WTC11 (cell line): ENCODE results near the gene LTBP1. TPM values are rescaled to one million over a fixed set of nuclear protein-coding genes. Genes with fewer than 3 reads are reported as not detected.

Experiments used
- ATAC-seq: fragments of 200-7000 bp; cut with Tn5 transposase; 2 replicates; pipeline ENCODE4 v1.10.0; 2021; ENCODE audit warnings: mild to moderate bottlenecking, moderate library complexity
- CTCF ChIA-PET: fragments of 300-600 bp; sonication (Branson Sonifier 250); formaldehyde crosslinking; loops from one replicate; lab custom pipeline; 2021; ENCODE audit warnings: antibody characterized with exemption; lab: Charles Lee
- POLR2A ChIA-PET: fragments of 350-600 bp; sonication (Branson Sonifier 250); formaldehyde crosslinking; loops from one replicate; lab custom pipeline; 2021; ENCODE audit warnings: antibody characterized with exemption; lab: Charles Lee
- DNase-seq: peaks from one replicate; pipeline ENCODE4 v3.0.0; 2021; ENCODE audit warnings: low spot score
- H3K27ac Mint-ChIP-seq: 2 replicates; pipeline ENCODE4 v1.8.0; 2021; ENCODE audit warnings: mixed read lengths
- H3K27me3 Mint-ChIP-seq: 2 replicates; pipeline ENCODE4 v1.8.0; 2021; ENCODE audit warnings: low read depth, mild to moderate bottlenecking, moderate library complexity, mixed read lengths
- H3K36me3 Mint-ChIP-seq: 2 replicates; pipeline ENCODE4 v1.8.0; 2021; ENCODE audit warnings: mixed read lengths
- H3K4me1 Mint-ChIP-seq: 2 replicates; pipeline ENCODE4 v1.8.0; 2022; ENCODE audit warnings: mixed read lengths
- H3K4me3 Mint-ChIP-seq: 2 replicates; pipeline ENCODE4 v1.8.0; 2021; ENCODE audit warnings: mild to moderate bottlenecking, moderate library complexity, mixed read lengths
- H3K9me3 Mint-ChIP-seq: 2 replicates; pipeline ENCODE4 v1.8.0; 2021; ENCODE audit warnings: mixed read lengths
- CREB1 ChIP-seq: sonication (generic); formaldehyde crosslinking; IDR thresholded peaks from 2 replicates; pipeline ENCODE4 v1.8.0; 2023; ENCODE audit warnings: mild to moderate bottlenecking, missing genetic modification reagents
- FOXK1 ChIP-seq: sonication (generic); formaldehyde crosslinking; IDR thresholded peaks from 2 replicates; pipeline ENCODE4 v1.8.0; 2022; ENCODE audit warnings: mild to moderate bottlenecking, moderate library complexity, missing genetic modification reagents
- JAZF1 ChIP-seq: fragments of 250-450 bp; sonication (Bioruptor Pico); IDR thresholded peaks from 2 replicates; pipeline ENCODE4 v1.9.0; 2021; ENCODE audit warnings: moderate library complexity, mild to moderate bottlenecking, inconsistent platforms
- JUN ChIP-seq: sonication (generic); formaldehyde crosslinking; IDR thresholded peaks from 2 replicates; pipeline ENCODE4 v1.8.0; 2023; ENCODE audit warnings: mild to moderate bottlenecking, missing genetic modification reagents
- MYBL2 ChIP-seq: sonication (generic); formaldehyde crosslinking; IDR thresholded peaks from 2 replicates; pipeline ENCODE4 v1.8.1; 2023; ENCODE audit warnings: mild to moderate bottlenecking, moderate library complexity, missing genetic modification reagents
- SP1 ChIP-seq: sonication (generic); formaldehyde crosslinking; conservative IDR thresholded peaks from 2 replicates; pipeline ENCODE4 v1.8.1; 2022; ENCODE audit warnings: missing genetic modification reagents
- TP53 ChIP-seq: sonication (generic); formaldehyde crosslinking; IDR thresholded peaks from 2 replicates; pipeline ENCODE4 v1.8.1; 2023; ENCODE audit warnings: mild to moderate bottlenecking, missing genetic modification reagents
- ZBTB21 ChIP-seq: sonication (generic); formaldehyde crosslinking; IDR thresholded peaks from 2 replicates; pipeline ENCODE4 v1.8.1; 2023; ENCODE audit warnings: mild to moderate bottlenecking, missing genetic modification reagents, borderline replicate concordance
- ZNF121 ChIP-seq: sonication (generic); formaldehyde crosslinking; IDR thresholded peaks from 2 replicates; pipeline ENCODE4 v1.8.0; 2023; ENCODE audit warnings: missing genetic modification reagents
- ZNF416 ChIP-seq: fragments of 250-450 bp; sonication (Bioruptor Pico); IDR thresholded peaks from 2 replicates; pipeline ENCODE4 v1.9.0; 2021; ENCODE audit warnings: mild to moderate bottlenecking, inconsistent platforms
- total RNA-seq: library from RNA; stranded (reverse); gene quantifications from 3 replicates; pipeline ENCODE4 v1.2.3, GENCODE V29; 2021
- TF ChIP-seq, protein P1 (sequence below): sonication (generic); formaldehyde crosslinking; IDR thresholded peaks from 2 replicates; pipeline ENCODE4 v1.8.0; 2022; ENCODE audit warnings: mild to moderate bottlenecking, missing genetic modification reagents
- TF ChIP-seq, protein P2 (sequence below): sonication (generic); formaldehyde crosslinking; IDR thresholded peaks from 2 replicates; pipeline ENCODE4 v1.8.1; 2023; ENCODE audit warnings: mild to moderate bottlenecking, moderate library complexity, missing genetic modification reagents
- TF ChIP-seq, protein P3 (sequence below): sonication (generic); formaldehyde crosslinking; IDR thresholded peaks from 2 replicates; pipeline ENCODE4 v1.8.1; 2023; ENCODE audit warnings: mild to moderate bottlenecking, missing genetic modification reagents, borderline replicate concordance
- TF ChIP-seq, protein P4 (sequence below): sonication (generic); formaldehyde crosslinking; IDR thresholded peaks from 2 replicates; pipeline ENCODE4 v1.8.1; 2023; ENCODE audit warnings: mild to moderate bottlenecking, missing genetic modification reagents
- TF ChIP-seq, protein P5 (sequence below): sonication (generic); formaldehyde crosslinking; IDR thresholded peaks from 2 replicates; pipeline ENCODE4 v1.8.0; 2023; ENCODE audit warnings: mild to moderate bottlenecking, missing genetic modification reagents
- TF ChIP-seq, protein P6 (sequence below): fragments of 250-450 bp; sonication (Bioruptor Pico); IDR thresholded peaks from 2 replicates; pipeline ENCODE4 v1.9.0; 2021; ENCODE audit warnings: mild to moderate bottlenecking
- TF ChIP-seq, protein P7 (sequence below): sonication (generic); formaldehyde crosslinking; IDR thresholded peaks from 2 replicates; pipeline ENCODE4 v1.8.0; 2022; ENCODE audit warnings: mild to moderate bottlenecking, missing genetic modification reagents
- TF ChIP-seq, protein P8 (sequence below): sonication (generic); formaldehyde crosslinking; IDR thresholded peaks from 2 replicates; pipeline ENCODE4 v1.8.0; 2022; ENCODE audit warnings: mild to moderate bottlenecking, missing genetic modification reagents
- TF ChIP-seq, protein P9 (sequence below): sonication (generic); formaldehyde crosslinking; IDR thresholded peaks from 2 replicates; pipeline ENCODE4 v1.8.0; 2023; ENCODE audit warnings: missing genetic modification reagents

Gene LTBP1
- total RNA-seq, 1 experiment from 2014 or later, result 33.6 TPM

DNA sequence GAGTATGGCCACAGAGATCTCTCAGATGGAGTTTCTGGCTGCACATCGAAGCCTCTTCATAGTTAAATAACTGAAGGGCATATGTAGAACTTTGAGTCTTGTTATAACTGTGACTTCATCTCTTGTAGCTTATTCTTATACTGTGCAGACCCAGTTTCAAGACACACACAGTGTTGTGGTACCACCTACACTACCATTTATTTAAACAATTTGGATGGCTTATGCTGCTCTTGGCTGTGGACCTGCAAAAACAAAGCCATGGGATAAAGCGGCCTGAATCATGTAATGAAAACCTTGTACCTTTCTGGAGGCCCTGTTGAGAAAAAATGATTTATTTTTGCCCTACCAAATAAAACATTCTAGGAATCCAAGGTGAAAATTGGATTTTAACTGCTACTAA lies 266.9 kb downstream of the LTBP1 start:
- CTCF ChIA-PET, result no interaction called here
- no peak for ATAC-seq
- no peak overlapping the region for H3K27ac Mint-ChIP-seq
- DNase-seq, result no peak
- no peaks in the 10 kb centered on the region for H3K36me3 Mint-ChIP-seq
- H3K4me1 Mint-ChIP-seq, result peaks cover 11% of the 10 kb centered on the region
- no peaks in the 10 kb centered on the region for H3K9me3 Mint-ChIP-seq
- TF ChIP-seq ZNF121 (CRISPR knock-in tag), result no peak
- no peak for TF ChIP-seq CREB1 (CRISPR knock-in tag)
- TF ChIP-seq, protein P1, sequence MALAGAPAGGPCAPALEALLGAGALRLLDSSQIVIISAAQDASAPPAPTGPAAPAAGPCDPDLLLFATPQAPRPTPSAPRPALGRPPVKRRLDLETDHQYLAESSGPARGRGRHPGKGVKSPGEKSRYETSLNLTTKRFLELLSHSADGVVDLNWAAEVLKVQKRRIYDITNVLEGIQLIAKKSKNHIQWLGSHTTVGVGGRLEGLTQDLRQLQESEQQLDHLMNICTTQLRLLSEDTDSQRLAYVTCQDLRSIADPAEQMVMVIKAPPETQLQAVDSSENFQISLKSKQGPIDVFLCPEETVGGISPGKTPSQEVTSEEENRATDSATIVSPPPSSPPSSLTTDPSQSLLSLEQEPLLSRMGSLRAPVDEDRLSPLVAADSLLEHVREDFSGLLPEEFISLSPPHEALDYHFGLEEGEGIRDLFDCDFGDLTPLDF (CRISPR knock-in tag), result no peak
- TF ChIP-seq SP1, result no peak
- TF ChIP-seq, protein P2, sequence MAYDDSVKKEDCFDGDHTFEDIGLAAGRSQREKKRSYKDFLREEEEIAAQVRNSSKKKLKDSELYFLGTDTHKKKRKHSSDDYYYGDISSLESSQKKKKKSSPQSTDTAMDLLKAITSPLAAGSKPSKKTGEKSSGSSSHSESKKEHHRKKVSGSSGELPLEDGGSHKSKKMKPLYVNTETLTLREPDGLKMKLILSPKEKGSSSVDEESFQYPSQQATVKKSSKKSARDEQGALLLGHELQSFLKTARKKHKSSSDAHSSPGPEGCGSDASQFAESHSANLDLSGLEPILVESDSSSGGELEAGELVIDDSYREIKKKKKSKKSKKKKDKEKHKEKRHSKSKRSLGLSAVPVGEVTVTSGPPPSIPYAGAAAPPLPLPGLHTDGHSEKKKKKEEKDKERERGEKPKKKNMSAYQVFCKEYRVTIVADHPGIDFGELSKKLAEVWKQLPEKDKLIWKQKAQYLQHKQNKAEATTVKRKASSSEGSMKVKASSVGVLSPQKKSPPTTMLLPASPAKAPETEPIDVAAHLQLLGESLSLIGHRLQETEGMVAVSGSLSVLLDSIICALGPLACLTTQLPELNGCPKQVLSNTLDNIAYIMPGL (CRISPR knock-in tag), result no peak
- TF ChIP-seq, protein P3, sequence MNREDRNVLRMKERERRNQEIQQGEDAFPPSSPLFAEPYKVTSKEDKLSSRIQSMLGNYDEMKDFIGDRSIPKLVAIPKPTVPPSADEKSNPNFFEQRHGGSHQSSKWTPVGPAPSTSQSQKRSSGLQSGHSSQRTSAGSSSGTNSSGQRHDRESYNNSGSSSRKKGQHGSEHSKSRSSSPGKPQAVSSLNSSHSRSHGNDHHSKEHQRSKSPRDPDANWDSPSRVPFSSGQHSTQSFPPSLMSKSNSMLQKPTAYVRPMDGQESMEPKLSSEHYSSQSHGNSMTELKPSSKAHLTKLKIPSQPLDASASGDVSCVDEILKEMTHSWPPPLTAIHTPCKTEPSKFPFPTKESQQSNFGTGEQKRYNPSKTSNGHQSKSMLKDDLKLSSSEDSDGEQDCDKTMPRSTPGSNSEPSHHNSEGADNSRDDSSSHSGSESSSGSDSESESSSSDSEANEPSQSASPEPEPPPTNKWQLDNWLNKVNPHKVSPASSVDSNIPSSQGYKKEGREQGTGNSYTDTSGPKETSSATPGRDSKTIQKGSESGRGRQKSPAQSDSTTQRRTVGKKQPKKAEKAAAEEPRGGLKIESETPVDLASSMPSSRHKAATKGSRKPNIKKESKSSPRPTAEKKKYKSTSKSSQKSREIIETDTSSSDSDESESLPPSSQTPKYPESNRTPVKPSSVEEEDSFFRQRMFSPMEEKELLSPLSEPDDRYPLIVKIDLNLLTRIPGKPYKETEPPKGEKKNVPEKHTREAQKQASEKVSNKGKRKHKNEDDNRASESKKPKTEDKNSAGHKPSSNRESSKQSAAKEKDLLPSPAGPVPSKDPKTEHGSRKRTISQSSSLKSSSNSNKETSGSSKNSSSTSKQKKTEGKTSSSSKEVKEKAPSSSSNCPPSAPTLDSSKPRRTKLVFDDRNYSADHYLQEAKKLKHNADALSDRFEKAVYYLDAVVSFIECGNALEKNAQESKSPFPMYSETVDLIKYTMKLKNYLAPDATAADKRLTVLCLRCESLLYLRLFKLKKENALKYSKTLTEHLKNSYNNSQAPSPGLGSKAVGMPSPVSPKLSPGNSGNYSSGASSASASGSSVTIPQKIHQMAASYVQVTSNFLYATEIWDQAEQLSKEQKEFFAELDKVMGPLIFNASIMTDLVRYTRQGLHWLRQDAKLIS (CRISPR knock-in tag), result no peak
- TF ChIP-seq, protein P4, sequence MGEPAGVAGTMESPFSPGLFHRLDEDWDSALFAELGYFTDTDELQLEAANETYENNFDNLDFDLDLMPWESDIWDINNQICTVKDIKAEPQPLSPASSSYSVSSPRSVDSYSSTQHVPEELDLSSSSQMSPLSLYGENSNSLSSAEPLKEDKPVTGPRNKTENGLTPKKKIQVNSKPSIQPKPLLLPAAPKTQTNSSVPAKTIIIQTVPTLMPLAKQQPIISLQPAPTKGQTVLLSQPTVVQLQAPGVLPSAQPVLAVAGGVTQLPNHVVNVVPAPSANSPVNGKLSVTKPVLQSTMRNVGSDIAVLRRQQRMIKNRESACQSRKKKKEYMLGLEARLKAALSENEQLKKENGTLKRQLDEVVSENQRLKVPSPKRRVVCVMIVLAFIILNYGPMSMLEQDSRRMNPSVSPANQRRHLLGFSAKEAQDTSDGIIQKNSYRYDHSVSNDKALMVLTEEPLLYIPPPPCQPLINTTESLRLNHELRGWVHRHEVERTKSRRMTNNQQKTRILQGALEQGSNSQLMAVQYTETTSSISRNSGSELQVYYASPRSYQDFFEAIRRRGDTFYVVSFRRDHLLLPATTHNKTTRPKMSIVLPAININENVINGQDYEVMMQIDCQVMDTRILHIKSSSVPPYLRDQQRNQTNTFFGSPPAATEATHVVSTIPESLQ (CRISPR knock-in tag), result no peak
- no peak for TF ChIP-seq MYBL2
- no peak for TF ChIP-seq ZBTB21 (CRISPR knock-in tag)
- TF ChIP-seq TP53 (CRISPR knock-in tag), result no peak
- TF ChIP-seq, protein P5, sequence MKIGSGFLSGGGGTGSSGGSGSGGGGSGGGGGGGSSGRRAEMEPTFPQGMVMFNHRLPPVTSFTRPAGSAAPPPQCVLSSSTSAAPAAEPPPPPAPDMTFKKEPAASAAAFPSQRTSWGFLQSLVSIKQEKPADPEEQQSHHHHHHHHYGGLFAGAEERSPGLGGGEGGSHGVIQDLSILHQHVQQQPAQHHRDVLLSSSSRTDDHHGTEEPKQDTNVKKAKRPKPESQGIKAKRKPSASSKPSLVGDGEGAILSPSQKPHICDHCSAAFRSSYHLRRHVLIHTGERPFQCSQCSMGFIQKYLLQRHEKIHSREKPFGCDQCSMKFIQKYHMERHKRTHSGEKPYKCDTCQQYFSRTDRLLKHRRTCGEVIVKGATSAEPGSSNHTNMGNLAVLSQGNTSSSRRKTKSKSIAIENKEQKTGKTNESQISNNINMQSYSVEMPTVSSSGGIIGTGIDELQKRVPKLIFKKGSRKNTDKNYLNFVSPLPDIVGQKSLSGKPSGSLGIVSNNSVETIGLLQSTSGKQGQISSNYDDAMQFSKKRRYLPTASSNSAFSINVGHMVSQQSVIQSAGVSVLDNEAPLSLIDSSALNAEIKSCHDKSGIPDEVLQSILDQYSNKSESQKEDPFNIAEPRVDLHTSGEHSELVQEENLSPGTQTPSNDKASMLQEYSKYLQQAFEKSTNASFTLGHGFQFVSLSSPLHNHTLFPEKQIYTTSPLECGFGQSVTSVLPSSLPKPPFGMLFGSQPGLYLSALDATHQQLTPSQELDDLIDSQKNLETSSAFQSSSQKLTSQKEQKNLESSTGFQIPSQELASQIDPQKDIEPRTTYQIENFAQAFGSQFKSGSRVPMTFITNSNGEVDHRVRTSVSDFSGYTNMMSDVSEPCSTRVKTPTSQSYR, result no peak
- TF ChIP-seq JUN (CRISPR knock-in tag), result no peak
- TF ChIP-seq, protein P6, sequence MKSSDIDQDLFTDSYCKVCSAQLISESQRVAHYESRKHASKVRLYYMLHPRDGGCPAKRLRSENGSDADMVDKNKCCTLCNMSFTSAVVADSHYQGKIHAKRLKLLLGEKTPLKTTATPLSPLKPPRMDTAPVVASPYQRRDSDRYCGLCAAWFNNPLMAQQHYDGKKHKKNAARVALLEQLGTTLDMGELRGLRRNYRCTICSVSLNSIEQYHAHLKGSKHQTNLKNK (CRISPR knock-in tag), result no peak
- POLR2A ChIA-PET, result no interaction called here
- H3K27me3 Mint-ChIP-seq, result no peaks in the 10 kb centered on the region
- H3K4me3 Mint-ChIP-seq, result no peak overlapping the region

DNA sequence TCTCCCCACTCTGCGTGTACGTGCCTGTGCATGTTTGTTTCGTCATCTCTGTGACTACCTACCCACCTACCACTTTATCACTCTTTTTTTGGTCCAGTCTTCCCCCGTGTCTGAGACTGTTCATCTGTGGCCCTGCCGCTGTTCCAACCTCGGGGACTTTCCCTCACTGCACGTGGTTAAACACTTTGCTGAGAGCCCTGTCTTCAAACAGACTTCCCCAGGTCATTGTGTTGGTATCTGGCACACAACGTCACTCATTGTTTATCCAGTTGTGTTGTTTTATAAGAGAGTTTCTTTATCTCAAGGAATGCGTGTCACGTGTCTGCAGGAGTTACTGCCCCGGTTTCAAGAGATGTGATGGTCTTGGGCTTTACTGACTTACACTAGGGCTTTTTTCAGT lies 267.7 kb downstream of the LTBP1 start:
- Mint-ChIP-seq H3K4me1 (peaks cover 18% of the 10 kb centered on the region), H3K4me3 (no peak overlapping the region), H3K27me3 (no peaks in the 10 kb centered on the region), H3K9me3 (no peaks in the 10 kb centered on the region), H3K27ac (no peak overlapping the region), H3K36me3 (no peaks in the 10 kb centered on the region)
- ChIA-PET POLR2A (no interaction called here), CTCF (no interaction called here)
- no peak for DNase-seq
- ATAC-seq, result no peak
- TF ChIP-seq JAZF1 (CRISPR knock-in tag) (no peak), CREB1 (CRISPR knock-in tag) (no peak), ZNF416 (CRISPR knock-in tag) (no peak), FOXK1 (no peak)
- TF ChIP-seq, protein P7, sequence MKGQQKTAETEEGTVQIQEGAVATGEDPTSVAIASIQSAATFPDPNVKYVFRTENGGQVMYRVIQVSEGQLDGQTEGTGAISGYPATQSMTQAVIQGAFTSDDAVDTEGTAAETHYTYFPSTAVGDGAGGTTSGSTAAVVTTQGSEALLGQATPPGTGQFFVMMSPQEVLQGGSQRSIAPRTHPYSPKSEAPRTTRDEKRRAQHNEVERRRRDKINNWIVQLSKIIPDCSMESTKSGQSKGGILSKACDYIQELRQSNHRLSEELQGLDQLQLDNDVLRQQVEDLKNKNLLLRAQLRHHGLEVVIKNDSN (CRISPR knock-in tag), result no peak
- TF ChIP-seq, protein P8, sequence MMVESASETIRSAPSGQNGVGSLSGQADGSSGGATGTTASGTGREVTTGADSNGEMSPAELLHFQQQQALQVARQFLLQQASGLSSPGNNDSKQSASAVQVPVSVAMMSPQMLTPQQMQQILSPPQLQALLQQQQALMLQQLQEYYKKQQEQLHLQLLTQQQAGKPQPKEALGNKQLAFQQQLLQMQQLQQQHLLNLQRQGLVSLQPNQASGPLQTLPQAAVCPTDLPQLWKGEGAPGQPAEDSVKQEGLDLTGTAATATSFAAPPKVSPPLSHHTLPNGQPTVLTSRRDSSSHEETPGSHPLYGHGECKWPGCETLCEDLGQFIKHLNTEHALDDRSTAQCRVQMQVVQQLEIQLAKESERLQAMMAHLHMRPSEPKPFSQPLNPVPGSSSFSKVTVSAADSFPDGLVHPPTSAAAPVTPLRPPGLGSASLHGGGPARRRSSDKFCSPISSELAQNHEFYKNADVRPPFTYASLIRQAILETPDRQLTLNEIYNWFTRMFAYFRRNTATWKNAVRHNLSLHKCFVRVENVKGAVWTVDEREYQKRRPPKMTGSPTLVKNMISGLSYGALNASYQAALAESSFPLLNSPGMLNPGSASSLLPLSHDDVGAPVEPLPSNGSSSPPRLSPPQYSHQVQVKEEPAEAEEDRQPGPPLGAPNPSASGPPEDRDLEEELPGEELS (CRISPR knock-in tag), result no peak
- TF ChIP-seq, protein P9, sequence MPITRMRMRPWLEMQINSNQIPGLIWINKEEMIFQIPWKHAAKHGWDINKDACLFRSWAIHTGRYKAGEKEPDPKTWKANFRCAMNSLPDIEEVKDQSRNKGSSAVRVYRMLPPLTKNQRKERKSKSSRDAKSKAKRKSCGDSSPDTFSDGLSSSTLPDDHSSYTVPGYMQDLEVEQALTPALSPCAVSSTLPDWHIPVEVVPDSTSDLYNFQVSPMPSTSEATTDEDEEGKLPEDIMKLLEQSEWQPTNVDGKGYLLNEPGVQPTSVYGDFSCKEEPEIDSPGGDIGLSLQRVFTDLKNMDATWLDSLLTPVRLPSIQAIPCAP (CRISPR knock-in tag), result no peak
